ENCODE results near the gene CCDC83. TPM values are rescaled to one million over a fixed set of nuclear protein-coding genes. Genes with fewer than 3 reads are reported as not detected.

CCDC83 gene
- total RNA-seq, 4 donors from 2014 or later: 0.21 TPM; not detected in 3

GRCh38 chr11:85825616-85826015 lies 29.6 kb upstream of the CCDC83 start:
- TF ChIP-seq POLR2A (IDR thresholded peaks at IDR 0.05) (no peak), CTCF (IDR thresholded peaks at IDR 0.05) (no peak)
- DNase-seq: no peak
- no peaks in the 10 kb centered on the region for H3K27me3 ChIP-seq
- H3K4me3 ChIP-seq: no peak overlapping the region
- peak overlapping the region; percentile 80 to 86 for H3K27ac ChIP-seq
- H3K9me3 ChIP-seq: no peaks in the 10 kb centered on the region
- H3K4me1 ChIP-seq: peaks cover 0 to 13% of the 10 kb centered on the region in 2 donors
- no peaks in the 10 kb centered on the region for H3K36me3 ChIP-seq
- intact Hi-C loops (cut with DNase I; ENCODE audit: low total_unique reads): no loop called here

- H3K27me3 ChIP-seq: no peaks in the 10 kb centered on the region
- intact Hi-C loops (cut with DNase I; ENCODE audit: low total_unique reads): no loop called here
- no peak overlapping the region for H3K4me3 ChIP-seq
- peak; percentile 20 to 58 (median 45) for TF ChIP-seq CTCF (IDR thresholded peaks at IDR 0.05)
- TF ChIP-seq POLR2A (IDR thresholded peaks at IDR 0.05): no peak
- H3K9me3 ChIP-seq: no peaks in the 10 kb centered on the region
- no peaks in the 10 kb centered on the region for H3K36me3 ChIP-seq
- H3K27ac ChIP-seq: peak overlapping the region; percentile 80 to 86
- peaks cover 0 to 13% of the 10 kb centered on the region in 2 donors for H3K4me1 ChIP-seq
- DNase-seq: peak; percentile 53 to 57
Measured at GRCh38 chr11:85826116-85826855, 28.9 kb upstream of the CCDC83 start.

- Histone ChIP-seq H3K27ac (peak overlapping the region; percentile 80 to 86), H3K4me3 (no peak overlapping the region), H3K36me3 (no peaks in the 10 kb centered on the region), H3K9me3 (no peaks in the 10 kb centered on the region), H3K4me1 (peaks cover 0 to 13% of the 10 kb centered on the region in 2 donors), H3K27me3 (no peaks in the 10 kb centered on the region)
- DNase-seq: no peak
- TF ChIP-seq POLR2A (IDR thresholded peaks at IDR 0.05) (no peak), CTCF (IDR thresholded peaks at IDR 0.05) (peak in 1 of 4 experiments; percentile 5)
- intact Hi-C loops (cut with DNase I; ENCODE audit: low total_unique reads): no loop called here
Measured at GRCh38 chr11:85827748-85828639, 27.2 kb upstream of the CCDC83 start.

DNA sequence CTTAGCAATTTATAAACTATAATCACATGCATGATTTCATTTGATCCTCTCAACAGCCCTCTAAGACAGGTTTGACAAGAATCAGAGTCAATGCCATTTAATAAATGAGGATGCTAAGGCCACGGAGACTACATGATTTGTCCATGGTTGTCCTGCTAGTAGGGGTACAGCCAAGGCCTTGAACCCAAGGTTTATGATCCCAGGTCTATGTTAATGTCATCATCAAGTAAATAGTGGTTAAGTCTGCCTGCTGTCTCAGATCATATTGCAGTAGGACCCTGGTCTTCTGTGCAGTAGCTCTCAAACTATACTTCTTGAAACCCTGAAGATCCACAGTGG lies 26.6 kb upstream of the CCDC83 start:
- H3K27ac ChIP-seq: peak overlapping the region; percentile 80 to 86

More for the DNA sequence above, 26.6 kb upstream of the CCDC83 start:
- DNase-seq: no peak
- Histone ChIP-seq H3K4me1 (peaks cover 0 to 13% of the 10 kb centered on the region in 2 donors), H3K4me3 (no peak overlapping the region), H3K9me3 (no peaks in the 10 kb centered on the region), H3K36me3 (no peaks in the 10 kb centered on the region), H3K27me3 (no peaks in the 10 kb centered on the region)
- TF ChIP-seq CTCF (IDR thresholded peaks at IDR 0.05) (no peak), POLR2A (IDR thresholded peaks at IDR 0.05) (no peak)
- intact Hi-C loops (cut with DNase I; ENCODE audit: low total_unique reads): no loop called here

All from uterus (tissue), 4 donors.